ENCODE results near the gene NDUFS4.
"Not testable (repeated sequence)": the region's sequence is repeated elsewhere in the genome, so short reads cannot be mapped to it uniquely, and the experiment has no call there.

The NDUFS4 gene

GRCh38 chr5:53631251-53631650, 70.8 kb downstream of the NDUFS4 start:
- no peak for TF ChIP-seq CTCF (IDR thresholded peaks at IDR 0.05; ENCODE audit: low read length, missing control alignments)
- no peak overlapping the region for H3K4me3 ChIP-seq (replicated peaks; ENCODE audit: low read depth, low read length)
- no peak for DNase-seq (ENCODE audit: low read depth)

- peak; percentile 18 for DNase-seq (ENCODE audit: low read depth)
- H3K4me3 ChIP-seq (replicated peaks; ENCODE audit: low read depth, low read length), result no peak overlapping the region
- TF ChIP-seq CTCF (IDR thresholded peaks at IDR 0.05; ENCODE audit: low read length, missing control alignments), result no peak
Measured at GRCh38 chr5:53642061-53642460, 81.6 kb downstream of the NDUFS4 start.

GRCh38 chr5:53643445-53643844, 83.0 kb downstream of the NDUFS4 start:
- no peak for DNase-seq (ENCODE audit: low read depth)
- TF ChIP-seq CTCF (IDR thresholded peaks at IDR 0.05; ENCODE audit: low read length, missing control alignments), result no peak

GRCh38 chr5:53645078-53645477, 84.6 kb downstream of the NDUFS4 start:
- H3K4me3 ChIP-seq (replicated peaks; ENCODE audit: low read depth, low read length), result no peak overlapping the region
- DNase-seq (ENCODE audit: low read depth), result no peak
- no peak for TF ChIP-seq CTCF (IDR thresholded peaks at IDR 0.05; ENCODE audit: low read length, missing control alignments)

More at GRCh38 chr5:53643445-53643844, 83.0 kb downstream of the NDUFS4 start:
- no peak overlapping the region for H3K4me3 ChIP-seq (replicated peaks; ENCODE audit: low read depth, low read length)

- no peak for DNase-seq (ENCODE audit: low read depth)
- TF ChIP-seq CTCF (IDR thresholded peaks at IDR 0.05; ENCODE audit: low read length, missing control alignments), result no peak
- H3K4me3 ChIP-seq (replicated peaks; ENCODE audit: low read depth, low read length), result no peak overlapping the region
Measured at GRCh38 chr5:53649352-53649751, 88.9 kb downstream of the NDUFS4 start.

- DNase-seq (ENCODE audit: low read depth); H3K4me3 ChIP-seq (replicated peaks; ENCODE audit: low read depth, low read length): not testable (repeated sequence)
Measured at GRCh38 chr5:53660573-53660972, 100.1 kb downstream of the NDUFS4 start.

GRCh38 chr5:53665313-53665712, 104.9 kb downstream of the NDUFS4 start:
- not testable (repeated sequence) for H3K4me3 ChIP-seq (replicated peaks; ENCODE audit: low read depth, low read length); DNase-seq (ENCODE audit: low read depth)

- H3K4me3 ChIP-seq (replicated peaks; ENCODE audit: low read depth, low read length), result no peak overlapping the region
- TF ChIP-seq CTCF (IDR thresholded peaks at IDR 0.05; ENCODE audit: low read length, missing control alignments), result no peak
- DNase-seq (ENCODE audit: low read depth), result no peak
Measured at GRCh38 chr5:53667621-53668020, 107.2 kb downstream of the NDUFS4 start.
